SHP77 treated with DMSO at 0.1 percent for 48 hours (cell line): ENCODE results near the gene JARID2.
A peak's percentile ranks its signal among the peaks of the same experiment; 100 is the strongest.

Experiments used
- DNase-seq: peaks from one replicate; lab custom pipeline; 2025; lab: John Stamatoyannopoulos, UW

Gene JARID2

DNA sequence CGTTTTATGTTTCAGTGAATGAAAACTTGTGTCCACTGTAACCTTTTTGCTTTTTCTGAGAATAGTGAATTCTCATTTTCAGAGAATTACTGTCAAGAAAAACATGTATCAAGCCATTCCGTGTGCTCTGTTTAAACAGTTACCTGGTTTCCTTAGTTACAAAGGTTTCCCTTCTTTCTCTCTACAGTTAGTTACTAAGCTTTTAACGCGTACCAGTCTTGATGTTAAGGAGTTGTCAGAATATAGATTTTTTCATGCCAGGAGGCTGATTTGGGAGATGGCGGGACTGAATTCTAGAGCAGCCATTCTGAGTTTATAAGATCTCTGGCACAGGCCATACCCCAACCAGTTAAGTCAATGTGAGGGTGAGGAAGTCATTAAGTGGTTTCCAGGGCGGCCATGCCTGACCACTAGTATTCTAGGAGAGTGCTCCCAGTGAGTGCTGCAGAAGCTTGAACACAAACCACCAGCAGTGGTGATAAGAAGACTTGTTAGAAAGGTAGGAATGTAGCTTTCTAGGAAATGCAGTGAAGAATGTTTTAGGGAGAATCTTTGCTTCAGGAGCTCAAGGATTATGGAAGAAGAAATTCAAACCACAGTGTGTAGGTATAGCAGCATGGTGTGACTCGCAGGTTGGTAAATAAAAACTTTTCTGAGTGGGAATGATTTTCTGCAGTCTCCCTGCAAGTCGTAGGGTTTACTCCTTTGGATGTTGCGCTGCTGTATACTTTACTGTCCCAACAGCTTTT, 112.9 kb downstream of the JARID2 start:
- DNase-seq, result no peak

DNA sequence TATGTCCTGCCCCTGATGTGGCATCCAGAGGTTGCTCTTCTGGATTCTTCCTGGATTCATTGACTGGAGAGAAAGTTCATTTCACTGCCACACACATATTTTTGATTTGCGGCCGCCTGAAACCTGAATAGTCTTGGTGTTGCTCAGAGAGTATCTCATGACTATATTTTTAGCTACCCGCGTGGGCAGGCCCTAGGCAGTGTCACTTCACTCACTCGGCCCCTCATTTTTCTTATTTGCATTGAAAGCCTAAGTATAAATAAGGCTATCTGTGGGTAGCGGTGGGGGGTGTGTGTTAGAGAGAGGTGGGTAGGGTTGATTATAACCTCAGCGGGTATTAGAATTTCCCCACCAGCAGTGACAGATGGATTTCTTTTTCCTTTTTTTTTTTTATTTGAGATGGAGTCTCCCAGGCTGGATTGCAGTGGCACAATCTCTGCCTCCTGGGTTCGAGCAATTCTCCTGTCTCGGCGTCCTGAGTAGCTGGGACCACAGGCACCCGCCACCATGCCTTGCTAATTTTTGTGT, 113.5 kb downstream of the JARID2 start:
- no peak for DNase-seq

DNA sequence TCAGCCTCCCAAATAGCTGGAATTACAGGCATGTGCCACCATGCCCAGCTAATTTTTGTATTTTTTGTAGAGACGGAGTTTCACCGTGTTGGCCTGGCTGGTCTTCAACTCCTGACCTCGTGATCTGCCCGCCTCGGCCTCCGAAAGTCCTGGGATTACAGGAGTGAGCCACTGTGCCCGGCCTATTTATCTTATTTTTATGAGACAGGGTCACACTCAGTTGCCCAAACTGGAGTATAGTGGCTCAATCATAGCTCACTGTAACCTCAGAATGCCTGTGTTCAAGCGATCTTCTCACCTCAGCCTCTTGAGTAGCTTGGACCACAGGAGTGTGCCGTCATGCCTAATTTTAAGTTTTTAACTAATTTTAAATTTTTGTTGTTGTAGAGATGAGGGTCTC, 114.4 kb downstream of the JARID2 start:
- no peak for DNase-seq

DNA sequence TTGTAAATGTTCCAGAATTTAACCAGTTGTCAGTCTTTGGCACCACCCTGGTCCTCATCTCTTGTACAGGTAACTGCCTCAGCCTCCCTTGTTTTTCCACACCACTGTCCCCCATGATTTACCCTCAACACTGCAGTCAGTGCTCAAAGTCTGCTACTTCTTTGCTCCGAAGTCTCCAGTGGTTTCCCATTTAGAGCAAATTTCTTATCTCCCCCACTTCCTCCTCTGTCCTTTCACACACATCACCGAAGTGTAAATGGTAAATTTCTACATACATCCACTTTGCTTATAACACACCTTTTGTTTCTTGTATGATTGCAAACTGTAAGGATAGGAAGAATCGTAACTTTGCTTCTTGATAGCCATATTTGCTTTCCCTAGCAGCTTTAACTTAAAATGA, 115.3 kb downstream of the JARID2 start:
- DNase-seq, result no peak

DNA sequence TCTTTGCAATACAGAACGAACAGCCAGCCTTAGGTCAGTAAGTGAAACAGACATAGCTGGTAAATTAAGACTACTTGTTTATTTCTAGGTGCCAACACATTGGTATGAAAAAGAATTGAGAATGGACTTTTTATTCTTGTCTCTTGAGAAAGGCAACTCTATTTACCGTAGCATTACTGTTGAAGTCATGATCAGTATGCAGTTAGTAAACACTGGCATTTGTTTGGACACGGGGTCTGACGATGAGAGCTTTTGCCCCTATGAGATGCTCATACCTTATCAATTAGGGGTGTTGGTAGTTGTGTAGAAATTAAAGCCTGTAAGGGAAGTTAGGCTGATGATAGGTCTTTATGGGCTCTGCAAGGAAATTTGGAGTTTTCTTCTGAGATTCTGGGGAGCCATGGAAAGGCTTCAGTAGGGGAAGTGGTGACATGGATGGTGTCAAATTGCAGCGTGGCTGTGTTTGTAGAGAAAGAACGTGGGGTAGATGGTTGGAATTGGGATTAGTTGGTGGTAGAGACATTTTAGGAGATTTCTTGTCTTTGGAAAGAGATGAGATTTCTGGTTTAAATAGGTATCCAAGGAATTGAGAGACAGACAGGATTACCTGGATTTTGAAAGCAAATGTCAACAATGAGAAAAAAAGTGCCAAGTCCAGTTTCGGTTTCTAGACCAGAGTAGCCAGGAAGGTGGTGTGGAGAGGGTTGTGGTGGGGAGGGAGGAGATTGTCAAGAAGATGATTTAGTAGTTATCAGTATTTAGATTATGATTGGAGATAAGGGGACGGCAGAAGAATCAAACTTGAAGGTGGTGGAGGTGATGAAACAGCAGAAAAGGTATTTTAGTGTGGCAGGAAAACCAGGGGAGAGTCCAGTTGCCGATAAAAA, 116.6 kb downstream of the JARID2 start:
- no peak for DNase-seq

DNA sequence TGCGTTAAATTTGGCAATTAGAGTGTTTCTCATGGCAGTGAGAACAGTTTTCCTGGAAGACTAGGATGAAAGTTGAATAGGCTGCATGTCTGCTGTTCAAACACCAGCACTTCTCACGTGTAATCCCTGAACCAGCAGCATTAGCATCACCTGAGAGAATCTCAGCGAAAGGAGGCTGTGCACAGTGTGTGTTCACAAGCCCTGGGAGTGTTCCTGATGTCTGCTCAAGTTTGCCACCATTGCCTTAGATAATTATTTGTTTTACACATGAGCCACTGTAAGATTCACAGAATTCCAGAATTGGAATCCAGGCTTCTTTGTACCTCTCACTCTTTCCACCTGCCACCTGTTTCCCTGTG, 117.3 kb downstream of the JARID2 start:
- DNase-seq, result no peak

DNA sequence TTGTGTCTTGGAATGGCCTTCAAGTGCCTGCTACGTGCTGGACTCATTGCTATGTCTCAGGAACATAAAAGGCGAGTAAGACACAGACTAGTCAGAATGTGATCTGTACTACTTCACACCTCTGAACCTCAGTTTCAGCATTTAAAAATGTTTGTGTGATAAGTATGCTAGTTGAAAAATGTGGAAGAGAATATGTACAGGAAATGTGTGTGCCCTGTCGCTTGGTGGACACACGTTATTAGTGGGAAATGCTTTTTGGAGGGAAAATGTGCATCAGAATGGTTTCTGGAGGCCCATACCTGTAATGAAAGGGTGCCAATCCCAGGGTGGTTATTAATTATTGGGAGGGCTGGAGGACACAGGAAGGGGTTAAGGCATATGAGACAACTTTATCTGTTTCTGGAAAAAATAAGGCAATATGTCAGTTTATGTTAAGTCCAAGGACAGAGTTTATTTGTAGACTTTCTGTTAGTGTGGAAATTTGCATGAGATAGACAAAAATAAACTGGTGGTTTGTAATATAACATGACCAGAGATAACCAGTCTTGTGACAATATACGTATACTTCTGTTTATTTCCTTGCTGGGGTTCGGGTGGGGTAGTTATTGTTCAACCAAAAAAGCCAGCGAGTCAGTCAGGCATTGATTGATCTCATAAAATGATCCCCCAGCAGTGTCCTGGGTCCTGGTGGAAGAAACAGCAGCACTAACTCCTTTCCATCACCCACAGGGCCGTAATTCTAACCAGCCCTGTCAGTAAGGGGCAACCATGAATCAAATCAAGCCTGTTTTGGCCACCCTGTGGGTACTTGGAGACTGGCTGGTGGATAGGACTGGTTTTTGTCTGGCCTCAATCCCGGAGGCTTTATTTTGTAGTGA, 117.9 kb downstream of the JARID2 start:
- DNase-seq, result no peak

DNA sequence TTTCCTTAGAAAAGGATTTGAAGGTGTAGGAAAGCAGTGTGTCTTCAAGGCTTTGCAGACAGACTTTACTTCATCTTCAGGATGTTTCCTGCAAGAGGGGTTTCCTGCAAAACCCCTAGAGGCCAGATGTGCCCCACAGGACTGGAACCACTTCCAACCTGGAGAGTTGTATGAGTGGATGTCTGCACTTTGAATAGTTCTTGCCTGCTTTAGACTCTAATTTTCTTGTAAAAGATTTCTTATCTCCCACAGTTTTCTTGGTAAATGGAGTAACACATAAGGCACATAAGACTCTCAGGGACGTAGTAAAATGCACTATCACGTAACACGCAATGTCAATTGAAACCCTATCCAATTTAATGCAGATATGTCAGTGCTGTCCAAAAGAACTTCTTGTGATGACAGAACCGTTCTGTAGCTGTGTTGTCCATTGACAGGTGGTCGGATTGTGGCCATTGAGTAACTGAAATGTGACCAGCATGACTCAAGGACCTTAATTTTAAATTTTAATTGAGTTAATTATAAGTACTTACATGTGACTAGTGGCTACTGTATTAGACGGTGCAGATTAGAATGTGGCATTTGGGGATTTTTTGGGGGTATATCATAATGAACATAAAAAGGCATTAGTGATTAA, 118.7 kb downstream of the JARID2 start:
- no peak for DNase-seq

DNA sequence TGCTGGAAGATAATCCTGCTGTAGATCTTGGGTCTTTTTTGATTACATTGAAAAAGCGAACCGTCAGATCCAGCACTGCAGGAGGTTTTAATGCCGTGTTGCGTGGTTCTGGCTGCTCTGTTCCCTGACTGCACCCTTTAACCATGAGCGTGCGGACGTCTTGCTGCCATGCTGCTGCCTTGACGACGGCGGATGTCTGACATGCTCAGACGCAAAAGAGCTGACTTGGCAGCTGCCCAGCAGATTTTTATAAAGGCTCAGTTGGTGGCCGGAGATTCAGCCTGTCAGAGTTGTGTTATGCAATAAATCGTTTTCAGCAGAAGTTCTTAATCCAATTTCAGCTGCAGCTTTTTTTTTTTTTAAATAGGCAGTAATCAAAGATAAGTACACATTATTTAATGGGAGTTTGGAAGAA, 119.4 kb downstream of the JARID2 start:
- DNase-seq, result peak; percentile 67

DNA sequence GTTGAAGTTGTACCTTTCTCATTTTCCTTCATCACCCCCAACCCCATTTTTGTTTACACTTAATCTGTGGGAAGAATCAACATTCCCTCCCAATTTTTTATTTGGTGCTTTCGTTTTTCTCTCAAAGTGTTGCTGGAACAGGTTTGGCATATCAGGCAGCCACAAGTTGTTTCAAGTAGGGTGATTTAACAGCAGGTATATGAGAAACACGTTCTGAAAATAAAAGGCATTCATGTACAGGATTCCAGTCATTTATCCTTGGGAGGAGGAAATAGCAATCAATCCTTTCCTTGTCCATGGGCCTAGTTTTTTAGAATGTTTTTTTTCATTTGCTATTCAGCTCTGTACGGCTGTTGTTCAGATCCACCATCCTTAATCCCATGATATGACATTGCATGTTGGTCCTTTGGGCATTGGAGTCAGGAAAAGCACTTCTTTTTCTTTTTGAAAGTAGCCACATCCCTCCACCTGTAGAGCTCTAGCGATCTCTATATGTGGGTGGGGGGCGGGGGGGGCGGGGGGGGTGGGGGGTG, 120.2 kb downstream of the JARID2 start:
- DNase-seq, result no peak

DNA sequence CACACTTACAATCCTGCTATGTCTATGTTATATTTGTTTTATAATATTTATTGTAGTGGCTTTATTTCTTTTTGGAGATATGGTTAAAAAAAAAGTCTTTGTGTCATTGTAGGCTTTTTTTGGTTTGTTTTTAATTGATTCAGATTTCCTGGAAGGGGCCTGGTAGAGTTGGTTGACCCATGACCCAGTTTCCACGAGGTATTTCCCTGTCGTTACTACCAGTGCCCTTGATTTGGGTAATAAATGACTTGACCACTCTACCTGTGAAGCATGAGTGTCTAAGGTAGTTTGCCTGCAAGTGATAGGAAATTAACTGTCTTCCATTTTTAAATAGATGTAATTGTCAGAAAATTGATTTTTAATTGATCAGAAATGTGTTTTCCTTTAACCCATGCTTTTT, 121.0 kb downstream of the JARID2 start:
- no peak for DNase-seq

DNA sequence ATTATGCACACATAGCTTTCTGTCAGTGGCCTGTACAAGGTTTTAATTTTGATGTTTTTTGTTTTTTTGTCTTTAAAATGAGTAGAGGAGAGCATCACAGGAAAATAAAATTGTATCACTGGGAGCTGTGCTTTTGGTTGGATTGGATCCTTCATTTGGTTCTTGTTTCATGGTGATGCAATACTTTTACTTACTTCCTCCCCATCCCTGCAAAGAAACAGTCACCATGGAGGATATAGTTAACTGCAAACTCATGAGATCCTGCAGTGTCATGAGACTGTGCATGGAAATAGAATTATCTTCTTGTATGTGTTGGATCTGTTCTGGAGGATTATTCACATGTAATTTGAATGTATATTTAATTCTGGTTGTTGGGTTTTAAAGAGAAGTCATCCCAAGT, 122.3 kb downstream of the JARID2 start:
- DNase-seq, result no peak

DNA sequence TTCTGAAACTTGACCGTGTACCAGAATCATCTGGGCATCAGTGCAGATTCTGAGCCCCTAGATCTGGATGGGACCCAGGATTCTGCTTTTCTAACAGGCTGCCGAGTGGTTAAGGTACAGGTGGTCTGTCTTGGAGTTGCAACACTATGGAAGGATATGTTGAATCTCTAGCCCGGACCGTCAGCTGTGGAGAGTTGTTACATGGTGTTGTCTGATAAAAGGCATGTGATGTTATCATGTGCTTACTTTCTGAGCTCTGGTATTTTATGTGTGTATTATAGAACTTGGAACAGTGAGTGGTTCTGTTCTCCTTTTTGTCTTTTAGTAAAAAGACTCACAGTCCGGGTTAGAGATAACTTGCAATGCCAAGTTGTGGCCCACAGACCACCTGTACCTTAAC, 123.0 kb downstream of the JARID2 start:
- DNase-seq, result no peak

DNA sequence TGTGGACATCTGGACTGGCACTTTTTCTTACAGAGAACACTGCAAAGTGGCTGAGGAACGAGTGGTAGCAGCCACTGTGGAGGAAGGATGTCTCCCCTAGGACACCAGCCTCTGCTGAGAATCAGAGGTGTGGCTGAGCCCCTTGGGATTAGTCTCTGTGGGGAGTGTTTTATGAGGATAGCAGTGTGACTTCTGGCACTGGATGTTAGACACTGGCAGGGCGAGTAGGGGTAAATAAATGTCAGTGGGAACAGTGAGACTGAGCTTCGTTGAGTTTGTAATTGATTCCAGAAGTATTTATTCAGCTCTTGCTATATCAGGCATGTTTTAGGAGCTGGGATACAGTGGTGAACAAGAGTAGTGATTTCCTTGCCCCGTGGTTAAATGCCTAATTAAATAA, 124.0 kb downstream of the JARID2 start:
- no peak for DNase-seq

DNA sequence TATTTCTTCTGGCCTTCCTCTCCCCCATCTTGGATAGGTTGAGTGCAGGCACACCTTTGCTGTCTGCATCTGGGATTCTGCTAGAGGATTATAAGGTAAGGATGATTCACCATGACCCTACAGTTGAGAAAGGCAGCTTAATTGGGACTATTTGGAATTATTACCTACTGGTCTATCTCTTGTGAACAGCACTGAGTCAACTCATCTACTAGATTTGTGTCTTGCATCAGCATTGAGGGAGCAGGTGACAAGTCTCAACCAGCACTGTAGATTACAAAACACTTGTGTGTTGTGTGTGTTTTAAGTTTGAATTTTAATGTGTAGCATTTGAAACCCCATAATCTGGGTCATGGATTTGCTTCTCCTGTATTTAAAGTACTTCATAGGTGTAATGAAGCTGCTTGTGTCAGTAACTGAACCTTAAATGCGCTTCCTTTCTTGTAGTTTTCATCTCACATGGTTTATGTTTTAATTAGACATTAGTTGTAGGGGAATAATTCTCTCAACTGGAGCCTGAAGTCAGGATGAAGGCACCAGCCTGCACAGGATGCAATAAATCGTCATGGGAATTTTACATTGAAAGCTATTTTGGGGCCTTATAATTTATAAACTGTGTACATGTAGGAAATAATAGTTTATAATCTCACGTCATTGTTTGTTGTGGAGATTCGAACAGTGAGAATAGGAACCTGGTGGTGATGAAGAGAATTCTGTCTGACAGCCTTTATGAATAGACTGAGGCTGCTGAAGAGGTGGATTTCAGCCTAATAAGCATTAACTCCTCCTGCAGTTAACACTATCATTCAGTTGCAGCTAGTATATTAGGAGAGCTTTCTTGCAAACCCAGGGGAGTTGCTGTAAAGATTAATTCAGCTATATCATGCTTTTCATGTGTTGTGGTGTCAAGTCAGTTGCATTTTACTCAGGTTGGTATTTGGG, 125.1 kb downstream of the JARID2 start:
- DNase-seq, result no peak

DNA sequence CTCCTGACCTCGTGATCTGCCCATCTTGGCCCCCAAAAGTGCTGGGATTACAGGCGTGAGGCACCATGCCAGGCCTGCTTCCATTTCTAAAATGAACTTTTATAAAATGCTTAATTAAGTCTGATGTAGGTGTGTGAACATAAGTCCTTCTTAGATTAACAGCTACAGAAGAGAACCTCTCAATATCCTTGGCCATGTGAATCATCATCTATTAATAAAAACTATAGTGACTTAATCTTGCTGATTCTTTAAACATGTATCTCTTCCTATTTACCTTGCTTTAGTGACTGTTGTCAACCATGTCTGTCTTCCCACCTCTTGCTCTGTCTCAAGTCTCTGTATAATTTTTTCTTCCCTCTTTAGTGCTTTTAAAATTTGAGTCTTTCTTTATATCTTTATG, 127.1 kb downstream of the JARID2 start:
- DNase-seq, result no peak

DNA sequence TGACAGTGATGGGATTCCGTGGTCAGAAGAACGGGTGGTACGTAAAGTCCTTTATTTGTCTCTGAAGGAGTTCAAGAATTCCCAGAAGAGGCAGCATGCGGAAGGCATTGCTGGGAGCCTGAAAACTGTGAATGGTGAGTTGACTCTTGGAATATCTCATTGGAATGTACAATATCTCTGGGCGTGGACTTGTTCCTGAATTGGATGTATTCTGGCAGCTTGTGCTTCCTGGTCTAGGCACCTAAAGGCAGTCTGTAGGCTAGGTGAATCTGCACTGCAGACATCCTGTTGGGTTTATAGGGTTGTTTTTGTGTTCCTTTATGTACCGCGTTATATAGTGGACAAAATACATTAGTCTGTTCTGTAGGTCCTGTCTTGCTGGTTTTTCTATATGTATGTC, 128.2 kb downstream of the JARID2 start:
- no peak for DNase-seq

DNA sequence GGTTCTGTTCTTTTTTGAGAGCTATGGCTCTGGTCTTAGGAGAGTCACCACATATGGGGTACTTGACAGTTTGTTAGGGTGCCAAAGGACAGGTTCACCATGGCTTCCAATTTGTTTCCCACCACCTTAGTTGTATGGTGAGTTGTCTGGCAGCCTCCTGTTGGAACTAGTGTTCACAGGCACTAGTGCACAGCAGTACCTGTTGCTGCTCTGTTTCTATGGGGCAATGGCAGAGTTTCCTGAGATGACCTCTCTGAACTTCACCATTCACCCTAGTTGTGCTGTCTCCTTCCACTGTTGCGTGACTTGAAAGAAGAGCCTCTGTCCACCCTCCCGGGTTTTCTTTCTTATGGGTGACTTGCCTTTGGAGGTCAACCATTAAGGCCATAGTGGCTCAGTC, 129.1 kb downstream of the JARID2 start:
- DNase-seq, result no peak

DNA sequence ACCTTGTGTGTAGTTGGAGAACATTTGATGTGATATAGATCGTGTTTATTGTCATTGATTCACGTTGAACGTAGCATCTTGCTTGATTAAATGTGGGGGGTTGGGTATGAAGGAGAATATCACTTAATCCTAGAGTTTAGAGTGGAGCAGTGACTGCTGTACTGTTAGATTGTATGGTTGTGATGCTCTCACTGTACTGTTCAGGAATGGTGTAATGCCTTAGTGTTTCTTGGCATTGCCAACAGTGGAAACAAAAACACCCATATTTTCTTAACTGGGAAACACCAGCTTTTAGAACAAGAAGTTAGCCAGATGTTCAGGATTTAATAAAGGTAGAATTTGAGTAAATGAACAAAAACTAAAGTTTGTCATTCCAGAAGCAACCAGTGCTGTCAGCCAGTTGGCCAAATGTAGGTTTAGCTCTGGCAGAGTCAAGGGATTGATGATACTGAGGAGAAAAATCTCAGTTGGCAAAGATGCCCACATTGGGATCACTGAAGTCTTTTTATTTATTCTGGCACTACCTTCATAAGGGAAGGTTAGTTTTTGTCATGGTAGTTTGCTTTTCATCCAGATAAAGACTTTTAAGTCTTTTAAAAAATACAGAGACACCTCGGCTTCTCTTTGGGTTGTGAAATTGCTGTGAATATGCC, 129.9 kb downstream of the JARID2 start:
- no peak for DNase-seq
